NK-92 treated with Interleukin-12 subunit alpha and Interleukin-12 subunit beta, amount 100 ng/mL, for 24 hours (cell line): Measurements from ENCODE around the gene ABCG1.

Experiments used
- DNase-seq: peaks from one replicate; lab custom pipeline; 2025; lab: John Stamatoyannopoulos, UW

Gene ABCG1

GRCh38 chr21:42324896-42325295, 106.0 kb downstream of the ABCG1 start:
- DNase-seq: no peak

GRCh38 chr21:42330380-42331371, 111.7 kb downstream of the ABCG1 start:
- DNase-seq: no peak

DNA sequence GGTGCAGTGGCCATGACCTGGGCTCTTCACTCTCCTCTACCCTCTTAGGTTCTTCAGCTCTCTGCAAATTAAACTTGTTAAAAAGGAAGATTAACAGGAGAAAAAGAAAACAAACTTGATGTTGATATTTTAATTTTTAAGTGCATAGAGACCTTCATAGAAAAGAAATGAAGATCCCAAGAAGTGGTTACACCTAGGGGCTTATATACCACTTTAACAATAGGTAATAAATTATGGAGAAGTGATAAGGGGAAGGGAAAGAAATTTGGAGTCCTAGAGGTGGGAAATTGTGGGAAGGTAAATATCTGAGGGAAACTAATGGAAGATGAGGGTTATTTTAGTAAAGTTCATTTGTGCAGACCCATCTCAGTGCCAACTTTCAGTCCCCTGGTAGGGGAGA, 112.7 kb downstream of the ABCG1 start:
- no peak for DNase-seq

- DNase-seq: no peak
Measured at GRCh38 chr21:42332557-42333317, 113.8 kb downstream of the ABCG1 start.

- DNase-seq: no peak
Measured at GRCh38 chr21:42336054-42336453, 117.1 kb downstream of the ABCG1 start.

DNA sequence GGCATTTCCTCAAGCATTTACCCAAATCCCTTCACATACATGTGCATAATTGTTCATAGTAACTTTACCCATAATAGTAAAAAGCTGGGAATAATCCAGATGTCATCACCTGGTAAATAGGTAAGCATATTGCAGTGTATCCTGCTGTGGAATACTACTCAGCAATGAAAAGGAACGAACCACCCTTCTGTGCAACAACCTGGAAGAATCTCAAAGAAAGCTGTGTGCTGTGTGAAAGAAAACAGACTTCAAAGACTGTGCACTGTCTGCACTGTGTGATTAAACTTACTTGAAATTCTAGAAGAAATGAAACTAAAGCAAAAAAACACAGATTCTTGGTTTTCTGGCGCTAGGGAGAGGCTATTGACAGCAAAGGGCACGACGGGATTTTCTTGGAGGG, 118.3 kb downstream of the ABCG1 start:
- no peak for DNase-seq

GRCh38 chr21:42337830-42338728, 119.1 kb downstream of the ABCG1 start:
- DNase-seq: no peak

DNA sequence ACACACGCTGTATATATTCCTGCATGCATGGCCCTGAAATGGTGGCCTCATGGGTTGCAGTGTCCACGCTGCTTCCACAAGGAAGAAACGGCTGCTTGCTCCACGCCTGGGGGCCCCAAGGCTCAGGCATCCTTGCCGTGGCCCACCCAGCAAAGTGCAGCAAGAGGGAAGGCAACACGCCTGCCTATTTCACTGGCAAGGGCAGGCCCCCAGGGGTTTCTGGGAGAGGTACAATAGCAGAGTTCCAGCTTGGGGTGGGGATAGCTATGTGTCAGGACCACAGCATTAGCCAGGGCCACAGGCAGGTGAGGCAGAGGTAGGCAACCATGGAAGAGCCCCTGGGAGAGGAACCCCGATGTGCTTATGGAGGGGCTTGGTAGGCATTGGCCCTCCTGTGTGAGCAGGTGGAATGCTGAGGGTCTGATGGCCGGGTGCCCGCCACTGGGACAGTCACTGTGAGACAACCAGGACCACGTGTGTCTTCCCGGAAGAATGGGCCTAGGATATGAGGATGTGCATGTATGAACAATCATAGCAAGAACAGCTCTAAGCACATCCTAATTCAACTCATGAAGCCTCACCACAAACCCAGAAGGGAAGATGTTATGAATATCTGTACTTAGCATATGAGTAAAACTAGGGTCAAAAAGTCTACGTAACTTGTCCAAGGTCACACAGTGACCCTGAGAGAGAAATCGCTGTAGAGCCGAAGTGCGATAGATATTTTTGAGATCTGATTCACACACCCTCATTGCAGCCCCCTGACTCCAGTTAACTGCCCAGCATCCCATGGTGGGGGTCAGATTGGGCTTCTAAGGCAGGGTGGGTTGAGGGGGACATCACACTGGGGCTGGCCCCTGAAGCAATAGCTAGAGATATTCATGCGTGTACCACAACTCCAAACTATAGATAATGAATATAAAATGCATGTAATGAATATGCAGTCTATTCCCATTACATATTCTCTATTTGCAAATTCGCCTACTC, 120.1 kb downstream of the ABCG1 start:
- DNase-seq: no peak

GRCh38 chr21:42340187-42341050, 121.5 kb downstream of the ABCG1 start:
- DNase-seq: no peak

DNA sequence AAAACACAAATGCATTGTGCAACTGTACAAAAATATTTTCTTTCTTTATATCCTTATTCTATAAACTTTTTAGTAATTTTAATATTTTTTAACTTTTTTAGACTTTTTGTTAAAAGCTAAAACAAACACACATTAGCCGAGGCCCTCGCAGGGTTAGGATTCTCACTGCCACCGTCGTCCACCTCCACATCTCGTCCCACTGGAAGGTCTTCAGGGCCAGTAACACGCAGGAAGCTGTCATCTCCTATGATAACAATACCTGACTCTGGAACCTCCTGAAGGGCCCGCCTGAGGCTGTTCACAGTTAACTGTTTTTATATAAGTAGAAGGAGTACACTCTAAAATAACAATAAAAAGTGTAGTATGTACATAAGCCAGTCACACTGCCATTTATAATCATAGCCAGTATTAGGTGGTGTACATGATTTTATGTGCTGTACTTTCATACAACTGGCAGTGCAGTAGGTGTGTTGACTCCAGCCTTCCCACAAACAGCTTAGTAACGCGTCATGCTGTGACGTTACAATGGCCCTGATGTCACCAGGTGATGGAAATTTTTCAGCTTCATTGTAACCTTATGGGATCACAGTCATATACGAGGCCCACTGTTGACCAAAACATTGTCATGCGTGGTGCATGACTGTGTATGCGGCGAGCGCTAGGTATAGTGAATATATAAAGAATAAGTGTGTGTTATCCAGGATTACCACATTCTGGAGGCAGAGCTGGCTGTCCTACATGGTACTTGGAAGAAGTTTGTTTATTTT, 123.0 kb downstream of the ABCG1 start:
- DNase-seq: no peak

DNA sequence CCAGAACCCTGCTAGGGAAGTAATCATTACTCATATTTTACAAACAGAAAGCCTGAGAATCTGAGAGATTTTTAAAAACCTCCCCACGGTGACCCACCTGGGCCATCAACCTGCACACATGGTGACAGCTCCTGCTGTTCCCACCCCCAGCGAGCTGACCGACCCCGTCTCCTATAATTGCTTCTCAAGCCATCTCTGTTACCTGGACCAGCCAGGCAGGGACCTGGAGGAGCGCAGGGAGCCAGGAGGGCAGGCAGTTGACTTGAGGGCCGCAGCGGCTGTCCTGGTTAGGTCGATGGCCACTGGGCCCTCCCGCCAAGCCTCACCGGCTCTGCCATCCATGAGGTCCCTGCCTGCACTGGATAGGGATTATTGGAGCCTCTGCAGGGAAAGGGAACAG, 124.2 kb downstream of the ABCG1 start:
- DNase-seq: no peak

DNA sequence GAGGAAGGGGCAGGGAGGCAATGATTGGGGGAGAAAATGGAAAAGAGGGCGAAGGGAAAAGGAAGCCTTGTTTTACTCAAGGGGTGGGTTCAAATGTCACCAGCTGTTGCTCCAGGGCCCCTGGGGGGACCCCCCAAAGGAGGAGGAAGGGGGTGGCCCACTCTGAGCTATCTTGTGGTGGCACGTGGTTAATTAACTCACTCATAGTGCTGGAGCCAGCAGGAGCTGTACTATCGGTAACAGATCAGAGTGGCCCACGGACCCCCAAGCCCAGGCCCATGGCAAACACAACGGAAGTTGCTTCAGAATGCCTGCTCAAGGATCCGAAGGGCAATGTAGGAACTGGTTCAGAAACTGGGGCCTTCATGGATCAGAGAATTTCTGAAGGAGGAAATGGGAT, 124.6 kb downstream of the ABCG1 start:
- DNase-seq: no peak

DNA sequence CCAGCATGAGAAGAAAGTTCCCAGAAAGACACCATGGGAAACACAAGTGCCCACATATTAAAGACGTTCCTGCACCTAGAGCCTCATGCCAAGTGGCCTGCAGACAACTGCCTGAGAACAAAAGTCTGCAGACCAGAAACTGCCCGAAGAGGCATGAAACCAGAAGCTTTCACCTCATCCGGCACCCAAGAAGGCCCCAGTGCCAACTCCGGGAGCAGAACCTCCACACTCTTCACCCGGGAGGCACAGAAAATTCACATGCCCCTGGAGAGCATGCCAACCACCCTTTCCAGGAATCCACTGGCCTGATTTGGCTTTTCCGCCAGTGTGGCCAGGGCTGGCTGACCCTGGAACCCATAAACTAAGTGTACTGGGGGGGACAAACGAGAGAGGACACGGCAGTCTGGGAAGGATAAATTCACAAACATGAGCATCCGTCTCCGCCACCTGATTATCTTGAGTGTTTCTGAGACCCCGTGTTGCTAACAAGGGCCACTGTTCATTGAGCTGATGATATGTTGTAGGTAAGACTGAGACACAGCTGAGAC, 125.1 kb downstream of the ABCG1 start:
- no peak for DNase-seq

DNA sequence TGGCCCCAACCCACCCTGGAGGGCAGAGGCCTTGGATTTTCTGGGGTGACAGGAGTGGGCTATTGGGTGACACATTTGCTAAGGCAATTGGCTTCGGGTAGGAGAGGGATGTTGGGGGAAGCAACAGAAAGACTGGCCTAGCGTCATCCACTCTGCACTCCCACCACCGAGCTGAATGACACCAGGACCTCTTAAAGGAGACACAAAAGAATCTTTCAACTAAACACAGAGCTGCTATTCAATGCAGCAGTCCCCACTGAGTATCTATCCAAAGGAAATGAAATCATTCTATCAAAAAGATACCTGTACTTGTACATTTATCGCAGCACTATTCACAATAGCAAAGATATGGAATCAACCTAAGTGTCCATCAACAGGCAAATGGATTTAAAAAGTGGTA, 125.7 kb downstream of the ABCG1 start:
- DNase-seq: no peak

DNA sequence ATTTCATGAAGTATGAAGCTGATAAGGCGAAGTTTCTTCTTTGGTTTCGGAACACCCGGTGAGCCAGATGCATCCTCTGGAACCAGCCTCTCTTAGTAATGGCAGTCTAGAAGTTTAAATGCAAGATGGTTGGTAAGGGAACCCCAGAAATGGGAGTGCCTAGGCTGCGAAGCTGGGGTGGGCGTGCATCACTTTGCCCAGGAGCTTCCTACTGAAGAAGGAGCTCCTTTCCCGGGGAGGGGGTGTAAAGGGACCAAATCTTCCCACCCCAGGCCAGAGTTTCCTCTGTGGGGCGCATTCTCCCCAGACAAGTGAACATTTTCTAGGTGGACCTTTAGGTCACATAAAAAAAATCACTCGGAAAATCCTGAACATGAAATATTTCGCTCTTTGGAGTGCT, 127.5 kb downstream of the ABCG1 start:
- no peak for DNase-seq
